Measurements from ENCODE around the gene FIGLA.

FIGLA gene

DNA sequence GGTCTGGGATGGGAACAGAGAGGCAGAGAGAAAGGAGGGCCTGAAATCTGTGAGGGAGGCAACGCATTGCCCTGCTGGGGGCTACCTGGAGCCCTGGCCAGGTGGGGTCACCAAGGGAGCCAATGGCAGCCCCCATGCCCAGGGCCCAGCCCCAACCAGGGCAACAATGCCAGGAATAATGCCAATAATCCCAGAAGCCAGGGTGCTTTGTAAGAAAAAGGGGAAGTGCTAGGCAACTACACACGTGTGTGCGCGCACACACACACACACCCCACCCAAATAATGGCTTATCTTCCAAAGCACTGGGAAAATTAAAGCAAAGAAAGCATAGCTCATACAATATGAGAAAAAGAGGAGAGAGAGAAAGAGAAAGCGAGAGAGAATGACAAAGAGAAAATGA lies 36.9 kb upstream of the FIGLA start:
- H3K36me3 Mint-ChIP-seq (ENCODE audit: insufficient read depth), result no peaks in the 10 kb centered on the region
- no peaks in the 10 kb centered on the region for H3K27me3 Mint-ChIP-seq
- H3K9me3 Mint-ChIP-seq, result no peaks in the 10 kb centered on the region
- DNase-seq (ENCODE audit: low spot score in 2 of 2), result no peak
- peaks cover 14% of the 10 kb centered on the region for H3K4me1 Mint-ChIP-seq
- ATAC-seq (replicated peaks; ENCODE audit: extremely low read depth, poor library complexity, severe bottlenecking), result no peak
- no peak overlapping the region for H3K27ac Mint-ChIP-seq (ENCODE audit: low read depth)
- no peak overlapping the region for H3K4me3 Mint-ChIP-seq

DNA sequence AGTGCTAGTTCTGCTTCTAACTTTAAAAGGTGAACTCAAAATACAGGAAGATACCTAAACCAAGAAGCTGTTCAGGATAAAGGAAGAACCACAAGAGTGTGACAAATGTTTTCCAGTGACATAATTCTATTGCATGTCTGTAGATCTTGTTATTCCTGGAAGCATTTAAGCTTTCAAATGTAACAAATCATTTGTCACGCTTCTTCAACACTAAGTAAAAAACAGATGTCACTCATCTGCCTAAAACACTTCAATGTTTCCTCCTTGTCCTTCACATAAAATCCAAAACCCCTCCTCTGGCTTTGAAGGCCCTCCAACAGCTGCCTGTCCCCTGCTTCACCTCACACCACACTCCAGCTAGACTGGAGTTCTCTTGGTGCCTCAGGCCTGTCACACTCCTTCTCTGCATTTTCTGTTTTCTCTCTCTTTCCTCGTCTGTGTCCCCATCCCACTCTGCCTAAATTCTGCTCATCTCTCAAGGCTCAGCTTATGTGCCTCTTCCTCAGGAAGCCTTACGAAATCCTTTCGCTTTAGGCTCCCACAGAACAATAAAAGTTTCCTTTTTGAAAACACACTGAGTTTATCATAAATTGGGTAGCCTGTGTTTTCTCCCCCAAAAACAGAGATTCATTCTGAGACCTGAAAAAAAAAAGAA lies 36.4 kb upstream of the FIGLA start:
- H3K4me1 Mint-ChIP-seq, result peaks cover 14% of the 10 kb centered on the region
- H3K4me3 Mint-ChIP-seq, result no peak overlapping the region
- no peaks in the 10 kb centered on the region for H3K27me3 Mint-ChIP-seq
- DNase-seq (ENCODE audit: low spot score in 2 of 2) (no peak), ATAC-seq (replicated peaks; ENCODE audit: extremely low read depth, poor library complexity, severe bottlenecking) (no peak)
- no peaks in the 10 kb centered on the region for H3K9me3 Mint-ChIP-seq
- no peak overlapping the region for H3K27ac Mint-ChIP-seq (ENCODE audit: low read depth)
- H3K36me3 Mint-ChIP-seq (ENCODE audit: insufficient read depth), result no peaks in the 10 kb centered on the region

DNA sequence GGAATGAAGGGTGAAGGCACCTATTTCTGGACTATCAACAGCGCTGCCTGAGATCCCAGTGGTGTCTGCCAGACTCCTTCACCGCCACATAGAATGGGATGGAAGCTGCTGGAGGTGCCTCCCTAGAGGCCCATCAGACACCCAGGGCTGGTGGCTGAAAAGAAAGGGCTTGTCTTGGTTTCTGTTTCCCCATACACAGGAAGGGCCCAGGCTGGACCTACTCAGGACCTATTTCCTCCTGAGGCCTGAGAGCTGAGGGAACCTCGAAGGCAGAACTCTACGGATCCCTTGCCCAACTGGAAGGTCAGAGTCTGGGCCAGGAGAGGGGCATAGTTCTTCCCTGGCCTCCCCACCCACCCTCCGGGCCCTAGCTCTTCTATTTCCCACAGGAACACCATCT lies 32.8 kb upstream of the FIGLA start:
- H3K4me3 Mint-ChIP-seq, result no peak overlapping the region
- ATAC-seq (replicated peaks; ENCODE audit: extremely low read depth, poor library complexity, severe bottlenecking), result no peak
- no peak overlapping the region for H3K27ac Mint-ChIP-seq (ENCODE audit: low read depth)
- no peaks in the 10 kb centered on the region for H3K27me3 Mint-ChIP-seq
- no peak for DNase-seq (ENCODE audit: low spot score in 2 of 2)
- H3K36me3 Mint-ChIP-seq (ENCODE audit: insufficient read depth), result no peaks in the 10 kb centered on the region
- no peaks in the 10 kb centered on the region for H3K9me3 Mint-ChIP-seq
- H3K4me1 Mint-ChIP-seq, result peaks cover 14% of the 10 kb centered on the region

DNA sequence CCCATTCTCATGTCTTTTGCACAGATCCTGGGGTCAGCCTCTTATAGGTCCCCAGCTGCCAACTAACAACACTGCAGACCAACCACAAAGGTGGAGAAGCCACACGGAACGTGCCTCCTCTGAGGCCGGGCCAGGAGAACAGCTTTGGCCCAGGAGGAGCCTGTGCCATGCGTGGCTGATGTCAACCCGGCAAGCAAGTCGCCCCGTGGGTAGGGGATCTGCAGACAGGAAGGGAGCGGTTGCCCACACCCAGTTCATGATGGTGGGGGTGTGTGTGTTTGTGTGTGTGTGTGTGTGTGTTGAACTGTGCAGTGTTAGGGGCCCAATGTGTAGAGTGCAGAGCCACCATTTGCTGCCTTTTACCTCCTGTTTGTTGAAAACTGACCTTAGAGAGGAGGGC lies 32.4 kb upstream of the FIGLA start:
- H3K9me3 Mint-ChIP-seq, result no peaks in the 10 kb centered on the region
- H3K27me3 Mint-ChIP-seq, result no peaks in the 10 kb centered on the region
- H3K27ac Mint-ChIP-seq (ENCODE audit: low read depth), result no peak overlapping the region
- ATAC-seq (replicated peaks; ENCODE audit: extremely low read depth, poor library complexity, severe bottlenecking) (no peak), DNase-seq (ENCODE audit: low spot score in 2 of 2) (no peak)
- H3K4me1 Mint-ChIP-seq, result peaks cover 14% of the 10 kb centered on the region
- H3K36me3 Mint-ChIP-seq (ENCODE audit: insufficient read depth), result no peaks in the 10 kb centered on the region
- H3K4me3 Mint-ChIP-seq, result no peak overlapping the region

DNA sequence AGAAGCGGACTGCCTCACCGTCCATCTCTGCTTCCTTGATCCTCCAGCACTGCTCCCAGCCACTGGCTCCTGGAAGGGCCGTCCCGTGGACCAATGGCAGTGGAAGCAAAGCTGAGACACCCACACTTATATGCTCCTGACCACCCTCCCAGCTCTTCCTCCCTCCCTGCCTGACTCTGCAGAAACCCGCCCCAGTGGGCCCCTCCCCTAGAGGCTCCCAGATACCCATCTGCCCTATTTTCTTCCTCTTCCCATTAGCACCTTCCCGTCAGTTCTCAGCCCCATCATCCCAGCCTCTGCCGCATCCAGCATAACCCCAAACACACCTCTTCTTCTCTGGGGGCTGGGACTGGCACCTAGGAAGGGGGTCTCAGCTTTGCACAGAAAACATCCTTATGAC lies 30.1 kb upstream of the FIGLA start, which contains the start of gene CLEC4F:
CLEC4F (minus strand) TSS at position 101 of the 400 bp plus-strand sequence; CDS start at position 25, 76 bp downstream.
- no peak within 1 kb of the TSS for H3K27ac Mint-ChIP-seq (ENCODE audit: low read depth)
- no peak within 1 kb of the TSS for H3K4me3 Mint-ChIP-seq
- H3K9me3 Mint-ChIP-seq, result no peaks in the 10 kb centered on the region
- peaks cover 6% of the 10 kb centered on the region for H3K4me1 Mint-ChIP-seq
- no peaks in the 10 kb centered on the region for H3K27me3 Mint-ChIP-seq
- no peak for ATAC-seq (replicated peaks; ENCODE audit: extremely low read depth, poor library complexity, severe bottlenecking)
- no peaks in the 10 kb centered on the region for H3K36me3 Mint-ChIP-seq (ENCODE audit: insufficient read depth)
- DNase-seq (ENCODE audit: low spot score in 2 of 2), result no peak

DNA sequence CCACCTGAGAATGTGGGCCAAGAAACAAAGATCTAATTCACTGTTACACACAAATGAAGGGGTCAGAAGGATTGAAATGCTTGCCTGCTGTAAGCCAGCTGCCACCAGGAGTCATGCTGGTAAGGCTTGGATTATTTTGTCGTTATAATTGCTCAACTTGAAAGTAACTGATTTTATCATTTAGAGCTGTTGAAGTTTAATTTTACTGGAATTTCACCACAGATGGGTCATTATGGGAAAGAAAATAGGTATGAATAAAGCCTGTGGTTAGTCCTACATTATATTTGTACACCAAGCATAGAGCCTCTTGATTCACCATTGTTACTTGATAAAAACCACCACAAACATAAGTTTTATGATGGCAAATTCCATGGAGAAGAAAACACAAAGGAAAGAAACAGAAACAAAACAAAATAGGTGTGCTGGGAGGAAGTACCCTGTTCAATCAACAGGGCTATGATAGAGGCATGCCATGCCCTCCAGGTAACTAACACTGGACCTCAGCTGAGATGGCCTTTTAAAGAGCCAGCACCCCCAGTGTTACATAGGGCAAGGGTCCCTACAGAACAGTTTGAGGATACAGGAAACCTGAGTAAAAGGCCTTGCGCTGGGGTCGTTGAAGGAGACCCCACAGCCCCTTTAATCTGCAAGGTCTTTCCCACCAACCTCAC lies 27.0 kb upstream of the FIGLA start:
- no peaks in the 10 kb centered on the region for H3K36me3 Mint-ChIP-seq (ENCODE audit: insufficient read depth)
- H3K27me3 Mint-ChIP-seq, result no peaks in the 10 kb centered on the region
- H3K9me3 Mint-ChIP-seq, result no peaks in the 10 kb centered on the region
- H3K27ac Mint-ChIP-seq (ENCODE audit: low read depth), result no peak overlapping the region
- no peak for DNase-seq (ENCODE audit: low spot score in 2 of 2)
- no peak overlapping the region for H3K4me3 Mint-ChIP-seq
- no peaks in the 10 kb centered on the region for H3K4me1 Mint-ChIP-seq
- ATAC-seq (replicated peaks; ENCODE audit: extremely low read depth, poor library complexity, severe bottlenecking), result no peak

DNA sequence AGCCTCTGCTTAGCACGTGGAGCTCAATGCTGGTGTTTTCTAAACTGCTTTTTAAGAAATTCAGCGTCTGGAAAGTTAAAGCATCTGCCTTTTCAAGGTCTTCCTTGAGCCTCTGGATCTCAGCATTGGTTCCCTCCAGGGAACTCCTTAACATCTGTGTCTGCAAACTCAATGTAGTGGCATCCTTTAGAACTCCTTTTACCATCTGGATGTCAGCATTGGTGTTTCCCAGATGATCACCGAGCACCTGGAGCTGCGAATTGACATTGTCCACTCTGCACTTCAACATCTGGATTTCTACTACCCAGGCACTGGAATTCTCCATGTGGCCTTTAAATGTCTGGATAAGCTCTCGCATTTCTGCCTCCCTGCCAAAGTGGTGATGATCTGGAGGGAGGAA lies 26.3 kb upstream of the FIGLA start:
- Mint-ChIP-seq H3K4me3 (no peak overlapping the region), H3K4me1 (no peaks in the 10 kb centered on the region), H3K27me3 (no peaks in the 10 kb centered on the region), H3K27ac (ENCODE audit: low read depth) (no peak overlapping the region), H3K36me3 (ENCODE audit: insufficient read depth) (no peaks in the 10 kb centered on the region), H3K9me3 (no peaks in the 10 kb centered on the region)
- no peak for DNase-seq (ENCODE audit: low spot score in 2 of 2)
- no peak for ATAC-seq (replicated peaks; ENCODE audit: extremely low read depth, poor library complexity, severe bottlenecking)

DNA sequence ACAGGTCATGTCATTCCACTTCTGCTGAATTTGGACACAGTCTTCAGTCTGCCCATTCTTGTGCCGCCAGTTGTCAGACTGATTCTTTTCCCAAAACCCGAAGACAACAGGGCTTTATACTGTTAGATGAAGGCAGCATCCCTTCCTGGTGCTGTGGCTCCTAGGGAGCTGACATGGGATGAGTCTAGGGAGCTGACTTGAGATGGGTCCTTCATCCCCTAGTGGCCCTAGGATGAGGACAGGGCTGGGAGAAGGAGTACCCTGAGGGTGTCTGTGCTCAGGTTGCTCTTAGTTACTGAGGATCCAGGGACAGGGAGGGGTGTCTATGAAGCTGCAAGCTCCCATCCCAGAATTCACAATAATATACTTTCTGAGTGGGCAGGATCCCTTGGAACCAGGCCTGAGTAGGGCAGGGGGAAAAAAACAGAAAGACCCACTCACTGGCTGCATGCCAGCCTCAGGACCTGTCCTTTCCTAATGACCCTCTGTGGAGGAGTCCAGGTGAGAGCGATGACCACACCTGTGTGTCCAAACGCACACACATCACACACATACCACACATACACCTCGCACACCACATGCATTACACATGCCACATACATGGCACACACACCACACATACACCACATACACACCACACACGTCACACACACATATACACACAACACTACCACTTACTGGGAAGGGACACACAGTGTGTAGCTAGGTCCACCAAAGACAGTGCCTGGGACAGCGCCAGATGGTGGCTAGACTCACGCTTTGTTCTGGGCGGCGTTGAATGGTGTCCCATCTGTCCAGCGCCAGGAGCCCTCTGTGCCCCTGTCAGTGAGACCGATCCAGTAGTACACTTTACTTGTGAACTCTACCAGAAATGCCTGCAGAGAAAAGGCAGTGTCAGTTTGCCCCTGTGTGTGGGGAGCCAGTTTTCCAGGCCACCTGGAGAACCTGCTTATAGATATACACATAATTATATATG lies 18.8 kb upstream of the FIGLA start:
- Mint-ChIP-seq H3K9me3 (no peaks in the 10 kb centered on the region), H3K4me1 (no peaks in the 10 kb centered on the region)

DNA sequence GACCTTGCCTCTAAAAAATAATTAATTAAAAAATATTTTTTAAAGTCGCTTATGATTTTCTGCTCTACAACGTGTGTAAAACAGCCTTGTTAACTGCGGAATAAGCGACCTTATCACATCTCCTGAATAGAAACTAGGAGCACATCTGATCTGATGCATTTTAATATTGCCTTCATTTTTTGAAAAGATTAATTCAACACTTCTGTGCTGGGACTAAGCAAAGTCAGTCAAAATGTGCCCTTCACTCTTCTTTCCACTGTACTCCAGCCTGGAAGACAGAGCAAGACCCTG lies 17.3 kb upstream of the FIGLA start:
- Mint-ChIP-seq H3K4me3 (no peak overlapping the region), H3K27me3 (no peaks in the 10 kb centered on the region), H3K4me1 (no peaks in the 10 kb centered on the region), H3K27ac (ENCODE audit: low read depth) (no peak overlapping the region), H3K9me3 (no peaks in the 10 kb centered on the region), H3K36me3 (ENCODE audit: insufficient read depth) (no peaks in the 10 kb centered on the region)
- ATAC-seq (replicated peaks; ENCODE audit: extremely low read depth, poor library complexity, severe bottlenecking) (no peak), DNase-seq (ENCODE audit: low spot score in 2 of 2) (no peak)

More for the DNA sequence above, 18.8 kb upstream of the FIGLA start:
- ATAC-seq (replicated peaks; ENCODE audit: extremely low read depth, poor library complexity, severe bottlenecking) (no peak), DNase-seq (ENCODE audit: low spot score in 2 of 2) (no peak)
- Mint-ChIP-seq H3K36me3 (ENCODE audit: insufficient read depth) (no peaks in the 10 kb centered on the region), H3K4me3 (no peak overlapping the region), H3K27me3 (no peaks in the 10 kb centered on the region), H3K27ac (ENCODE audit: low read depth) (no peak overlapping the region)

DNA sequence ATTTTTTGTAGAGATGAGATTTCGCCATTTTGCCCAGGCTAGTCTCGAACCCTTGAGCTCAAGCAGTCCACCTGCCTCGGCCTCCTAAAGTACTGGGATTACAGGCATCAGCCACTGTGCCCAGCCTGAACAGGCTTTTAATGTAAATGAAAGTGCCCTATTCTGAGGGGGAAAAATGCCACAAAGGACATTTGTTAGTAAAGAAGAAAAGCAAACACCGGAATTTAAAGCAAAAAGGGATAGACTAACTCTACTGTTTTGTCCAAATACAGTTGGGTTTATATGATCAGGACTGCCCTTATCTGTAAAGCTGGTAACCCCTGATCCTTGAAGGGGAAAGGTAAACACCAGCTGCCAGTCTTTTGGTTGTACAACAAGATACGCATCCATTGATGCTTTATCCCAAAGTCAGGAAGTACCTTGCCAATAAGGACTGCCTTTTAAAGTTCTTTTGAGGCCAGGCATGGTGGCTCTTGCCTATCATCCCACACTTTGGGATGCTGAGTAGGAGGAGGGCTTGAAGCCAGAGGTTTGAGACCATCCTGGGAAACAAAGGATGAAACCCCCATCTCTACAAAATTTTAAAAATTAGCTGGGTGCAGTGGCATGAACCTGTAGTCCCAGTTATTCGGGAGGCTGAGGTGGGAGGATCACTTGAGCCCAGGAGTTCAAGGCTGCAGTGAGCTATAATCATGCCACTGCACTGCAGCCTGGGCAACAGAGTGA lies 16.8 kb upstream of the FIGLA start:
- DNase-seq (ENCODE audit: low spot score in 2 of 2), result no peak
- Mint-ChIP-seq H3K27ac (ENCODE audit: low read depth) (no peak overlapping the region), H3K4me3 (no peak overlapping the region)

DNA sequence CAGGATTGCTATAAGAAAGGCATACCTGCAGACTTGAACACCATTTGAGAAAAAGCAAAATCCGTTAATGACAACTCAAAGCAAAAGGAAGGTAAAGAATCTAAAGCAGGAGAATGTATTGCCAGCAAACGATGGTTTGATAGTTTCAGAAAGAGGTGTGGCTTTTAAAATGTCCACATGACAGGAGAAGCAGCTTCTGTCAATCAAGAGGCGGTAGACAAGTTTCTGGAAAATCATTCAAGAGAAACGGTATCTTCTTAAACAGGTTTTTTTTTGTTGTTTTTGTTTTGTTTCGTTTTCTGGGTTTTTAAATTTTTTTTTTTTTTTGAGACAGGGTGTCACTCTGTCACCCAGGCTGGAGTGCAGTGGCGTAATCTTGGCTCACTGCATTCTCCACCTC lies 16.2 kb upstream of the FIGLA start:
- no peak overlapping the region for H3K27ac Mint-ChIP-seq (ENCODE audit: low read depth)
- no peak overlapping the region for H3K4me3 Mint-ChIP-seq
- DNase-seq (ENCODE audit: low spot score in 2 of 2) (no peak), ATAC-seq (replicated peaks; ENCODE audit: extremely low read depth, poor library complexity, severe bottlenecking) (no peak)
- no peaks in the 10 kb centered on the region for H3K27me3 Mint-ChIP-seq
- H3K36me3 Mint-ChIP-seq (ENCODE audit: insufficient read depth), result no peaks in the 10 kb centered on the region
- no peaks in the 10 kb centered on the region for H3K4me1 Mint-ChIP-seq
- no peaks in the 10 kb centered on the region for H3K9me3 Mint-ChIP-seq

More for the DNA sequence above, 16.8 kb upstream of the FIGLA start:
- ATAC-seq (replicated peaks; ENCODE audit: extremely low read depth, poor library complexity, severe bottlenecking), result no peak
- Mint-ChIP-seq H3K9me3 (no peaks in the 10 kb centered on the region), H3K36me3 (ENCODE audit: insufficient read depth) (no peaks in the 10 kb centered on the region), H3K4me1 (no peaks in the 10 kb centered on the region), H3K27me3 (no peaks in the 10 kb centered on the region)

DNA sequence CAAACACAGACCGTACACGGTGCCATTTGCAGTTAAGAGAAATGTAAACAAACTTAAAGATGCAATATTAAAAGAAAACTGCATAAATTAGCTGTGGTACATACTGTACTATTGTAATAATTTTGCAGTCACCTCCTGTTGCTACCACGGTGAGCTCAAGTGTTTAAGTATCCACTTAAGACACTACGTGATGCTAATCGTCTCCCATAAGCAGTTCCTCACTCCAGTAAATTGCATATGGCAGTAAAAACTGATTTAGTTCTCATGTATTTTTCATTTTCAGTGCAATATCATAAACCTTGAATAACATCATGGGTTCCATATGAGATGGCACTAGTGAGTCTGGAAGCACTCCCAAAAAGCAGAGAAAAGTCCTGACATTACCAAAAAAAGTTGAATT lies 15.6 kb upstream of the FIGLA start:
- Mint-ChIP-seq H3K9me3 (no peaks in the 10 kb centered on the region), H3K27me3 (no peaks in the 10 kb centered on the region)
- no peak for ATAC-seq (replicated peaks; ENCODE audit: extremely low read depth, poor library complexity, severe bottlenecking)

More for the DNA sequence above, 15.6 kb upstream of the FIGLA start:
- no peak for DNase-seq (ENCODE audit: low spot score in 2 of 2)
- Mint-ChIP-seq H3K27ac (ENCODE audit: low read depth) (no peak overlapping the region), H3K4me3 (no peak overlapping the region), H3K4me1 (no peaks in the 10 kb centered on the region), H3K36me3 (ENCODE audit: insufficient read depth) (no peaks in the 10 kb centered on the region)

Measured in central memory CD8-positive, alpha-beta T cell (primary cell).